Lower leg skin (tissue), 4 donors: ENCODE measurements around the gene TLL2. TPM values are rescaled to one million over a fixed set of nuclear protein-coding genes. Genes with fewer than 3 reads are reported as not detected.

Experiments used
- DNase-seq, 2 donors: peaks; one replicate each; pipeline ENCODE4 v3.0.0-alpha.2; 2019; ENCODE audit warnings: low spot score in 2 of 2
- H3K4me3 ChIP-seq: fragments of 200-600 bp; sonication (generic); 2 replicates; pipeline ENCODE4 v1.5.1; 2017; ENCODE audit warnings: mild to moderate bottlenecking, low read depth; ENCODE audit not compliant: poor library complexity, severe bottlenecking
- CTCF ChIP-seq, 3 donors: fragments of 450-650 bp; IDR thresholded peaks; one replicate each; pipeline ENCODE4 v1.5.1; 2016; ENCODE audit warnings: antibody characterized with exemption in 3 of 3, mild to moderate bottlenecking in 3 of 3, moderate library complexity in 2 of 3
- POLR2A ChIP-seq, 2 donors: fragments of 450-650 bp; IDR thresholded peaks; one replicate each; pipeline ENCODE4 v1.6.1; 2016 to 2017; ENCODE audit warnings: antibody characterized with exemption in 2 of 2, mild to moderate bottlenecking in 1 of 2, moderate library complexity in 1 of 2
- WGBS, 2 donors: methylation state at CpG; one replicate each; pipeline ENCODE4 v1.1.5; 2018; 5-methylcytosine and 5-hydroxymethylcytosine counted together
- intact Hi-C: fragments of 100-400 bp; cut with DNase I; formaldehyde crosslinking; loops from one replicate; pipeline ENCODE4 v1.15.0; 2023; ENCODE audit warnings: low total_unique reads
- total RNA-seq, 4 donors: library from RNA; depleted of rRNA; stranded (reverse); fragments of >200 nt; gene quantifications; one replicate each; pipeline ENCODE4 v1.1.0, GENCODE V29; 2016

Gene TLL2
- total RNA-seq, 4 donors from 2014 or later: 0.39 to 0.94 TPM; not detected in 2

GRCh38 chr10:96482815-96483588 is 30.7 kb downstream of the TLL2 start:
- no peak overlapping the region for H3K4me3 ChIP-seq
- 74 to 81% methylated on average over 4 of the region's 4 CpGs for WGBS, 2 donors
- DNase-seq: no peak
- intact Hi-C loops: no loop called here
- no peak for TF ChIP-seq CTCF (IDR thresholded peaks at IDR 0.05)
- TF ChIP-seq POLR2A (IDR thresholded peaks at IDR 0.05): no peak

GRCh38 chr10:96478355-96478754 is 35.4 kb downstream of the TLL2 start:
- intact Hi-C loops: no loop called here

GRCh38 chr10:96473866-96474265 is 39.9 kb downstream of the TLL2 start:
- WGBS, 2 donors: 72% methylated on average over 9 of the region's 9 CpGs
- no peak overlapping the region for H3K4me3 ChIP-seq
- intact Hi-C loops: no loop called here
- TF ChIP-seq CTCF (IDR thresholded peaks at IDR 0.05): no peak
- TF ChIP-seq POLR2A (IDR thresholded peaks at IDR 0.05): no peak
- no peak for DNase-seq

More at GRCh38 chr10:96478355-96478754, 35.4 kb downstream of the TLL2 start:
- no peak overlapping the region for H3K4me3 ChIP-seq
- DNase-seq: no peak
- WGBS, 2 donors: 78 to 79% methylated on average over 9 of the region's 9 CpGs
- TF ChIP-seq POLR2A (IDR thresholded peaks at IDR 0.05): no peak
- TF ChIP-seq CTCF (IDR thresholded peaks at IDR 0.05): no peak

GRCh38 chr10:96470116-96470743 is 43.5 kb downstream of the TLL2 start:
- 28 to 33% methylated on average over 4 of the region's 4 CpGs for WGBS, 2 donors
- intact Hi-C loops: no loop called here
- TF ChIP-seq POLR2A (IDR thresholded peaks at IDR 0.05) (no peak), CTCF (IDR thresholded peaks at IDR 0.05) (no peak)
- no peak for DNase-seq
- H3K4me3 ChIP-seq: no peak overlapping the region

GRCh38 chr10:96468845-96469244 is 44.9 kb downstream of the TLL2 start:
- TF ChIP-seq POLR2A (IDR thresholded peaks at IDR 0.05): no peak
- TF ChIP-seq CTCF (IDR thresholded peaks at IDR 0.05): no peak
- no peak overlapping the region for H3K4me3 ChIP-seq
- WGBS, 2 donors: 18 to 21% methylated on average over 5 of the region's 5 CpGs
- intact Hi-C loops: no loop called here
- DNase-seq: no peak
